LNCAP (cell line): ENCODE data around the gene VCAM1.

Experiments
- CTCF ChIP-seq: fragments of 450-650 bp; IDR thresholded peaks from 2 replicates; pipeline ENCODE4 v1.5.1; 2017; ENCODE audit warnings: mild to moderate bottlenecking

Gene VCAM1

GRCh38 chr1:100714599-100714998 lies 4.9 kb upstream of the VCAM1 start:
- TF ChIP-seq CTCF, result no peak

GRCh38 chr1:100717218-100717617 lies 2.3 kb upstream of the VCAM1 start:
- TF ChIP-seq CTCF, result no peak

GRCh38 chr1:100718581-100718980 lies 961 bp upstream of the VCAM1 start:
- no peak for TF ChIP-seq CTCF

- TF ChIP-seq CTCF, result no peak
Observed at GRCh38 chr1:100720101-100720500, 559 bp downstream of the VCAM1 start.

- no peak for TF ChIP-seq CTCF
Observed at GRCh38 chr1:100720751-100721150, 1.2 kb downstream of the VCAM1 start.

GRCh38 chr1:100721526-100722207 lies 2.1 kb downstream of the VCAM1 start:
- no peak for TF ChIP-seq CTCF

- TF ChIP-seq CTCF, result no peak
Observed at GRCh38 chr1:100722221-100722620, 2.7 kb downstream of the VCAM1 start.

- no peak for TF ChIP-seq CTCF
Observed at GRCh38 chr1:100724281-100724680, 4.7 kb downstream of the VCAM1 start.
